ENCODE results near the gene MOB4. TPM values are rescaled to one million over a fixed set of nuclear protein-coding genes. Genes with fewer than 3 reads are reported as not detected.

MOB4 gene
- total and polyA plus RNA-seq, 10 of the 15 experiments (the other 5 are each of a cell fraction or from before 2014, with no cell fraction given), result 13.5 to 44.2 (median 32.4) TPM

DNA sequence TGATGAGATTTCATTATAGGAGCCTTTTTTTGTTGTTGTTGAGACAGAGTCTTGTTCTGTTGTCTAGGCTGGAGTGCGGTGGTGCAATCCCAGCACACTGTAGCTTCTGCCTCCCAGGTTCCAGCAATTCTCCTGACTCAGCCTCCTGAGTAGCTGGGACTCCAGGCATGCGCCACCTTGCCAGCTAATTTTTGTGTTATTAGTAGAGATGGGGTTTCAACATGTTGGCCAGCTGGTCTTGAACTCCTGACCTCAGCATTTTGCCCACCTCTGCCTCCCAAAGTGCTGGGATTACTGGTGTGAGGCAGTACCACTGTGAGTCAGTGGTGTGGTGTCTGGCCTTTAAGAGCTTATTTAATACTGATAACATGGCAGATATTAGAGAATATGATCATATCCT is 60.1 kb downstream of the MOB4 start:
- 95% methylated on average over 2 of the region's 2 CpGs for WGBS (ENCODE audit: insufficient coverage, insufficient replicate concordance, low lambda C conversion rate, missing lambda C conversion rate)
- no peak overlapping the region for H2AFZ ChIP-seq (ENCODE audit: control insufficient read depth, low read depth, low read length)
- H3K9ac ChIP-seq (ENCODE audit: control insufficient read depth, insufficient read depth, low read length), result no peak overlapping the region
- intact Hi-C loops (cut with micrococcal nuclease; ENCODE audit: unreplicated experiment), result no loop called here
- no peaks in the 10 kb centered on the region for H3K36me3 ChIP-seq (ENCODE audit: control insufficient read depth in 2 of 2, insufficient read depth in 2 of 2, low read length in 1 of 2)
- BruUV-seq (replicated peaks), result no TSS peak
- H3K79me2 ChIP-seq (ENCODE audit: control insufficient read depth, insufficient read depth, low read length), result no peaks in the 10 kb centered on the region
- DNase-seq (ENCODE audit: low read depth, low spot score), result no peak
- H3K27ac ChIP-seq (ENCODE audit: control insufficient read depth, insufficient read depth), result no peak overlapping the region
- ChIA-PET POLR2A (no interaction called here), RAD21 (ENCODE audit: unreplicated experiment) (no interaction called here), CTCF (interaction anchor here (0.9 kb wide), 2 partner anchors 12 to 39 kb away, joined by 3 read pairs; no protein-coding TSS in a partner anchor), SMC1A (ENCODE audit: uncharacterized antibody, unreplicated experiment) (interaction anchor here (0.7 to 1.6 kb wide), 3 partner anchors 24 to 44 kb away, joined by 3 read pairs; no protein-coding TSS in a partner anchor)
- no peak for TF ChIP-seq KAT2A (conservative IDR thresholded peaks at IDR 0.05; ENCODE audit: control insufficient read depth, low read depth, low read length)
- no peak for TF ChIP-seq ZNF217 (IDR thresholded peaks at IDR 0.05)
- TF ChIP-seq, protein P1, sequence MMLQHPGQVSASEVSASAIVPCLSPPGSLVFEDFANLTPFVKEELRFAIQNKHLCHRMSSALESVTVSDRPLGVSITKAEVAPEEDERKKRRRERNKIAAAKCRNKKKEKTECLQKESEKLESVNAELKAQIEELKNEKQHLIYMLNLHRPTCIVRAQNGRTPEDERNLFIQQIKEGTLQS (IDR thresholded peaks at IDR 0.05; ENCODE audit: borderline replicate concordance, extremely low read depth, low read depth, low read length), result no peak
- no peak for TF ChIP-seq CHD4 (IDR thresholded peaks at IDR 0.05)
- no peak for TF ChIP-seq SREBF1 (IDR thresholded peaks at IDR 0.05; ENCODE audit: low read length)
- TF ChIP-seq CHD2 (IDR thresholded peaks at IDR 0.05; ENCODE audit: borderline replicate concordance, low read depth, low read length), result no peak
- no peaks in the 10 kb centered on the region for H3K4me1 ChIP-seq (ENCODE audit: control insufficient read depth, insufficient read depth, low read length)
- no peak overlapping the region for H3K4me2 ChIP-seq (ENCODE audit: control insufficient read depth, insufficient read depth)
- no peak for FAIRE-seq
- H4K20me1 ChIP-seq (ENCODE audit: control insufficient read depth, insufficient read depth), result no peaks in the 10 kb centered on the region
- no peak overlapping the region for H3K4me3 ChIP-seq
- H3K9me3 ChIP-seq (replicated peaks; ENCODE audit: control insufficient read depth, insufficient read depth, low read length), result peaks cover 15% of the 10 kb centered on the region; the same call in 2 of the 3 replicates
- in situ Hi-C loops (cut with MboI), result no loop called here
- H3K27me3 ChIP-seq (replicated peaks in 1 of 2; ENCODE audit: control insufficient read depth in 2 of 2, insufficient read depth in 2 of 2, low read length in 1 of 2), result no peaks in the 10 kb centered on the region
- no peak for ATAC-seq

DNA sequence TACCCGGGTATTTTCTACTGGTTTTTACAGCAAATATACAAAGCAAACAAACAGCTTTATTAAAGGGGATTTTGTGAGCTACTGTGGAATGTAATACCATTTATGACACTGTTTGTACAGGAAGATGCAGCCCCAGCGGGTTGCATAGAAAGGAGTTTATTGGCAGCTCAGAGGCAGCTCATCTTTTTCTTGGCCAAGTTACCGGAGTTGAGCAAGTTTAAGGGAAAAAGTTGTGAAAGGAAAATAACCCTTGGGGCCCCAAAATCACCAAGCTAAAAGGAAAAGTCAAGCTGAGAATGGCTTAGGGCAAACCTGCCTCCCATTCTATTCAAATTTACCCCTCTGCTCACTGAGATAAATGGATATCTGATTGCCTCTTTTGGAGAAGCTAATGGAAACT is 60.8 kb downstream of the MOB4 start:
- BruUV-seq (replicated peaks), result no TSS peak
- CTCF ChIA-PET, result interaction anchor here (0.9 kb wide), 1 partner anchor 39 kb away, joined by 3 read pairs; no protein-coding TSS in a partner anchor
- in situ Hi-C loops (cut with MboI), result no loop called here
- TF ChIP-seq EP300 (IDR thresholded peaks at IDR 0.05; ENCODE audit: borderline replicate concordance in 1 of 2, control insufficient read depth in 1 of 2, low read depth in 2 of 2, low read length in 2 of 2) (no peak), SP1 (IDR thresholded peaks at IDR 0.05; ENCODE audit: low read depth, low read length) (no peak), TCF3 (IDR thresholded peaks at IDR 0.05; ENCODE audit: borderline replicate concordance, insufficient read depth, low read depth, low read length) (no peak), RELA (IDR thresholded peaks at IDR 0.05; ENCODE audit: borderline replicate concordance, partially characterized antibody) (no peak)
- TF ChIP-seq, protein P2, sequence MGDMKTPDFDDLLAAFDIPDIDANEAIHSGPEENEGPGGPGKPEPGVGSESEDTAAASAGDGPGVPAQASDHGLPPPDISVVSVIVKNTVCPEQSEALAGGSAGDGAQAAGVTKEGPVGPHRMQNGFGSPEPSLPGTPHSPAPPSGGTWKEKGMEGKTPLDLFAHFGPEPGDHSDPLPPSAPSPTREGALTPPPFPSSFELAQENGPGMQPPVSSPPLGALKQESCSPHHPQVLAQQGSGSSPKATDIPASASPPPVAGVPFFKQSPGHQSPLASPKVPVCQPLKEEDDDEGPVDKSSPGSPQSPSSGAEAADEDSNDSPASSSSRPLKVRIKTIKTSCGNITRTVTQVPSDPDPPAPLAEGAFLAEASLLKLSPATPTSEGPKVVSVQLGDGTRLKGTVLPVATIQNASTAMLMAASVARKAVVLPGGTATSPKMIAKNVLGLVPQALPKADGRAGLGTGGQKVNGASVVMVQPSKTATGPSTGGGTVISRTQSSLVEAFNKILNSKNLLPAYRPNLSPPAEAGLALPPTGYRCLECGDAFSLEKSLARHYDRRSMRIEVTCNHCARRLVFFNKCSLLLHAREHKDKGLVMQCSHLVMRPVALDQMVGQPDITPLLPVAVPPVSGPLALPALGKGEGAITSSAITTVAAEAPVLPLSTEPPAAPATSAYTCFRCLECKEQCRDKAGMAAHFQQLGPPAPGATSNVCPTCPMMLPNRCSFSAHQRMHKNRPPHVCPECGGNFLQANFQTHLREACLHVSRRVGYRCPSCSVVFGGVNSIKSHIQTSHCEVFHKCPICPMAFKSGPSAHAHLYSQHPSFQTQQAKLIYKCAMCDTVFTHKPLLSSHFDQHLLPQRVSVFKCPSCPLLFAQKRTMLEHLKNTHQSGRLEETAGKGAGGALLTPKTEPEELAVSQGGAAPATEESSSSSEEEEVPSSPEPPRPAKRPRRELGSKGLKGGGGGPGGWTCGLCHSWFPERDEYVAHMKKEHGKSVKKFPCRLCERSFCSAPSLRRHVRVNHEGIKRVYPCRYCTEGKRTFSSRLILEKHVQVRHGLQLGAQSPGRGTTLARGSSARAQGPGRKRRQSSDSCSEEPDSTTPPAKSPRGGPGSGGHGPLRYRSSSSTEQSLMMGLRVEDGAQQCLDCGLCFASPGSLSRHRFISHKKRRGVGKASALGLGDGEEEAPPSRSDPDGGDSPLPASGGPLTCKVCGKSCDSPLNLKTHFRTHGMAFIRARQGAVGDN (IDR thresholded peaks at IDR 0.05), result no peak

More for the DNA sequence above, 60.8 kb downstream of the MOB4 start:
- Histone ChIP-seq H3K4me2 (ENCODE audit: control insufficient read depth, insufficient read depth) (no peak overlapping the region), H3K4me3 (no peak overlapping the region), H4K20me1 (ENCODE audit: control insufficient read depth, insufficient read depth) (no peaks in the 10 kb centered on the region), H3K27ac (ENCODE audit: control insufficient read depth, insufficient read depth) (no peak overlapping the region), H3K9ac (ENCODE audit: control insufficient read depth, insufficient read depth, low read length) (no peak overlapping the region), H3K4me1 (ENCODE audit: control insufficient read depth, insufficient read depth, low read length) (no peaks in the 10 kb centered on the region), H3K79me2 (ENCODE audit: control insufficient read depth, insufficient read depth, low read length) (no peaks in the 10 kb centered on the region), H3K27me3 (replicated peaks in 1 of 2; ENCODE audit: control insufficient read depth in 2 of 2, insufficient read depth in 2 of 2, low read length in 1 of 2) (no peaks in the 10 kb centered on the region), H3K36me3 (ENCODE audit: control insufficient read depth in 2 of 2, insufficient read depth in 2 of 2, low read length in 1 of 2) (no peaks in the 10 kb centered on the region), H3K9me3 (replicated peaks; ENCODE audit: control insufficient read depth, insufficient read depth, low read length) (peaks cover 15% of the 10 kb centered on the region; the same call in 2 of the 3 replicates), H2AFZ (ENCODE audit: control insufficient read depth, low read depth, low read length) (no peak overlapping the region)
- ChIA-PET POLR2A (no interaction called here), RAD21 (ENCODE audit: unreplicated experiment) (no interaction called here), SMC1A (ENCODE audit: uncharacterized antibody, unreplicated experiment) (interaction anchor here (0.7 to 1.6 kb wide), 3 partner anchors 17 to 45 kb away, joined by 3 read pairs; no protein-coding TSS in a partner anchor)
- no peak for FAIRE-seq
- WGBS (ENCODE audit: insufficient coverage, insufficient replicate concordance, low lambda C conversion rate, missing lambda C conversion rate), result 76% methylated on average over 3 of the region's 3 CpGs
- no peak for DNase-seq (ENCODE audit: low read depth, low spot score)
- ATAC-seq, result no peak
- intact Hi-C loops (cut with micrococcal nuclease; ENCODE audit: unreplicated experiment), result no loop called here
